K562 (cell line): ENCODE measurements around the gene C22orf39. TPM values are rescaled to one million over a fixed set of nuclear protein-coding genes. Genes with fewer than 3 reads are reported as not detected.
A peak's percentile ranks its signal among the peaks of the same experiment; 100 is the strongest.

Source experiments
- ATAC-seq: fragments of 200-7000 bp; cut with Tn5 transposase; 3 replicates; pipeline ENCODE4 v1.9.1; 2020; ENCODE audit warnings: moderate library complexity
- BruUV-seq: library from RNA; stranded (reverse); fragments of 400-500 nt; replicated peaks from 2 replicates; lab custom pipeline; 2021; lab: Mats Ljungman, UMichigan
- CTCF ChIA-PET: fragments of 300-600 bp; formaldehyde crosslinking; extraction: SDS; loops from one replicate; lab custom pipeline; 2021; ENCODE audit warnings: low intra/inter-chr PET ratio; lab: Yijun Ruan, JAX
- POLR2A ChIA-PET: fragments of 300-600, 350-650 bp; sonication (Branson Sonifier 250); formaldehyde crosslinking; extraction: SDS; loops from one replicate; lab custom pipeline; 2021; ENCODE audit warnings: antibody characterized with exemption, inconsistent platforms; lab: Yijun Ruan, JAX
- DNase-seq, 4 experiments: peaks; one replicate each; pipeline versions ENCODE4 v3.0.0 to v3.0.0-alpha.2; 2011 to 2018; ENCODE audit warnings: low spot score in 3 of 4, mixed read lengths in 3 of 4; ENCODE audit errors: extremely low read depth in 1 of 4
- FAIRE-seq: peaks from 2 replicates; lab custom pipeline; 2011; peaks lifted over from hg19 to GRCh38; lab: Jason Lieb, UNC
- H2AFZ ChIP-seq: 2 replicates; pipeline ENCODE4 v1.6.0; 2011; ENCODE audit warnings: low read depth, low read length, control low read depth, inconsistent platforms
- H3K27ac ChIP-seq: fragments of 200-600 bp; 3 replicates; pipeline ENCODE4 v1.8.0; 2011; ENCODE audit warnings: low read depth, mild to moderate bottlenecking, control low read depth, inconsistent platforms, low read length, moderate library complexity, mixed read lengths; ENCODE audit errors: extremely low read depth
- H3K27me3 ChIP-seq, 2 experiments: fragments of 300-600 bp in 1 of 2; 2 replicates in 1 of 2; 3 replicates in 1 of 2; pipeline versions ENCODE4 v1.6.0 to v1.8.0; 2011; ENCODE audit warnings: inconsistent platforms in 2 of 2, low read length in 2 of 2, mild to moderate bottlenecking in 1 of 2, mixed read lengths in 1 of 2, moderate library complexity in 1 of 2; ENCODE audit not compliant: control insufficient read depth in 2 of 2, insufficient read depth in 2 of 2
- H3K36me3 ChIP-seq: fragments of 300-600 bp; 3 replicates; pipeline ENCODE4 v1.8.0; 2011; ENCODE audit warnings: mild to moderate bottlenecking, low read length, inconsistent platforms; ENCODE audit not compliant: control insufficient read depth, insufficient read depth
- H3K4me1 ChIP-seq, 2 experiments: fragments of 200-600 bp in 1 of 2; replicated peaks in 1 of 2; 2 replicates in 1 of 2; 3 replicates in 1 of 2; pipeline versions ENCODE4 v1.5.1 to v1.8.0; 2011; ENCODE audit warnings: inconsistent platforms in 2 of 2, low read length in 2 of 2, mild to moderate bottlenecking in 1 of 2, mixed read lengths in 1 of 2, moderate library complexity in 1 of 2; ENCODE audit not compliant: control insufficient read depth in 2 of 2, insufficient read depth in 2 of 2
- H3K4me2 ChIP-seq: 2 replicates; pipeline ENCODE4 v1.6.1; 2011; ENCODE audit warnings: low read length, control low read depth, inconsistent platforms, mixed read lengths; ENCODE audit not compliant: insufficient read depth
- H3K4me3 ChIP-seq: fragments of 200-600 bp; sonication (generic), shearing (Covaris generic); 2 replicates; pipeline ENCODE4 v1.5.1; 2016; ENCODE audit warnings: control low read depth, inconsistent platforms
- H3K79me2 ChIP-seq: fragments of 200-600 bp; 3 replicates; pipeline ENCODE4 v1.8.0; 2011; ENCODE audit warnings: low read length, inconsistent platforms; ENCODE audit not compliant: control insufficient read depth, insufficient read depth
- H3K9ac ChIP-seq, 2 experiments: 2 replicates each; pipeline versions ENCODE4 v1.6.0 to v1.6.1; 2011; ENCODE audit warnings: low read depth in 2 of 2, low read length in 2 of 2, control low read depth in 1 of 2, inconsistent platforms in 1 of 2, mild to moderate bottlenecking in 1 of 2, mixed read lengths in 1 of 2; ENCODE audit not compliant: insufficient read depth in 1 of 2
- H3K9me1 ChIP-seq: one replicate; pipeline ENCODE4 v1.6.0; 2011; ENCODE audit warnings: inconsistent platforms, mild to moderate bottlenecking, low read length, moderate library complexity; ENCODE audit not compliant: control insufficient read depth, insufficient read depth
- H3K9me3 ChIP-seq: replicated peaks from 2 replicates; pipeline ENCODE4 v1.5.1; 2011; ENCODE audit warnings: low read depth, low read length, inconsistent platforms; ENCODE audit not compliant: control insufficient read depth, insufficient read depth
- H4K20me1 ChIP-seq: replicated peaks from 2 replicates; pipeline ENCODE4 v1.6.1; 2011; ENCODE audit warnings: low read length, inconsistent platforms, mixed read lengths; ENCODE audit not compliant: control insufficient read depth, insufficient read depth
- ATF2 ChIP-seq: sonication (generic); formaldehyde crosslinking; IDR thresholded peaks from 2 replicates; pipeline ENCODE4 v1.8.1; 2022; ENCODE audit warnings: missing genetic modification reagents
- BACH1 ChIP-seq: fragments of 200-800 bp; sonication (Bioruptor generic); IDR thresholded peaks from 2 replicates; pipeline ENCODE4 v1.6.1; 2016; ENCODE audit warnings: missing genetic modification characterization, missing compliant biosample characterization
- CHD1 ChIP-seq: fragments of 200-600 bp; sonication (generic); IDR thresholded peaks from one replicate; pipeline ENCODE4 v1.6.1; 2012; ENCODE audit warnings: mild to moderate bottlenecking, moderate library complexity, low read length, inconsistent platforms
- FOXM1 ChIP-seq, 2 experiments: fragments of 450-650 bp in 1 of 2; sonication (generic) in 1 of 2; formaldehyde crosslinking in 1 of 2; IDR thresholded peaks; 2 replicates each; pipeline versions ENCODE4 v1.6.1 to v1.9.0; 2017 to 2022; ENCODE audit warnings: low read depth in 2 of 2, mild to moderate bottlenecking in 2 of 2, missing genetic modification reagents in 1 of 2, moderate library complexity in 1 of 2
- HDGF ChIP-seq: fragments of 450-650 bp; IDR thresholded peaks from 2 replicates; pipeline ENCODE4 v1.6.1; 2016
- HEY1 ChIP-seq: fragments of 250-450 bp; sonication (Bioruptor Pico); IDR thresholded peaks from 2 replicates; pipeline ENCODE4 v1.5.0; 2020; ENCODE audit warnings: mild to moderate bottlenecking, moderate library complexity, borderline replicate concordance
- KAT7 ChIP-seq: sonication (generic); formaldehyde crosslinking; IDR thresholded peaks from 2 replicates; pipeline ENCODE4 v1.8.0; 2022; ENCODE audit warnings: missing genetic modification reagents, mild to moderate bottlenecking, borderline replicate concordance
- MXI1 ChIP-seq: IDR thresholded peaks from 2 replicates; pipeline ENCODE4 v1.6.1; 2011; ENCODE audit warnings: low read depth, mild to moderate bottlenecking, improper control_type of control experiment, low read length
- RB1 ChIP-seq: fragments of 450-650 bp; IDR thresholded peaks from 2 replicates; pipeline ENCODE4 v1.6.1; 2017; ENCODE audit warnings: low read depth, mild to moderate bottlenecking
- THRB ChIP-seq: fragments of 450-650 bp; formaldehyde crosslinking; conservative IDR thresholded peaks from 2 replicates; pipeline ENCODE4 v1.4.0; 2022; ENCODE audit warnings: mild to moderate bottlenecking, missing genetic modification characterization
- ZNF24 ChIP-seq: fragments of 450-650 bp; IDR thresholded peaks from 2 replicates; pipeline ENCODE4 v1.6.1; 2016
- ZNF586 ChIP-seq: fragments of 450-650 bp; formaldehyde crosslinking; conservative IDR thresholded peaks from 2 replicates; pipeline ENCODE4 v1.4.0; 2020; ENCODE audit warnings: mild to moderate bottlenecking, moderate library complexity
- WGBS: fragments of 100-300 bp; shearing (Covaris generic); methylation state at CpG from one replicate; pipeline ENCODE4 v1.1.6; 2016; ENCODE audit warnings: low coverage, mixed read lengths; ENCODE audit not compliant: insufficient coverage; ENCODE audit errors: missing lambda C conversion rate; 5-methylcytosine and 5-hydroxymethylcytosine counted together
- in situ Hi-C: fragments of 300-500 bp; cut with MboI; formaldehyde crosslinking; loops from 4 replicates; pipeline ENCODE4 v1.15.0; 2018; ENCODE audit warnings: inconsistent platforms, mixed read lengths
- intact Hi-C: fragments of 100-400 bp; cut with micrococcal nuclease; formaldehyde crosslinking; loops from 2 replicates; pipeline ENCODE4 v1.14.2; 2022
- polyA plus RNA-seq, 8 experiments: library from polyadenylated mRNA; depleted of rRNA in 4 of 8; stranded (reverse) in 5 of 8; unstranded in 3 of 8; fragments of >200 nt; fragmentation: Nextera tagmentation in 2 of 8; fragmentation: Illumina TruSeq in 1 of 8; extraction: Ambion mirVana in 2 of 8; extraction: Trizol in 1 of 8; gene quantifications; 2 replicates each; pipeline versions ENCODE4 v1.2.1 to v1.2.3, GENCODE V29; 2011 to 2014; ENCODE audit warnings: inconsistent platforms in 1 of 8, missing spikeins in 1 of 8
- total RNA-seq, 7 experiments: library from RNA; depleted of rRNA in 6 of 7; stranded (reverse); fragments of >200 nt in 6 of 7; fragmentation: Illumina TruSeq in 2 of 7; extraction: Trizol in 2 of 7; gene quantifications; 2 replicates each; pipeline versions ENCODE4 v1.2.1 to v1.2.3, GENCODE V29; 2011 to 2021; ENCODE audit warnings: low replicate concordance in 1 of 7
- TF ChIP-seq, protein P1 (sequence below), 2 experiments: IDR thresholded peaks in 1 of 2; conservative IDR thresholded peaks in 1 of 2; 2 replicates each; pipeline ENCODE4 v1.6.1; 2016; ENCODE audit warnings: low read depth in 2 of 2, mild to moderate bottlenecking in 1 of 2, missing compliant biosample characterization in 1 of 2, missing genetic modification characterization in 1 of 2, moderate library complexity in 1 of 2

C22orf39 gene
- total and polyA plus RNA-seq, 9 of the 15 experiments (the other 6 are each of a cell fraction or from before 2014, with no cell fraction given): 20.4 to 139 (median 66.8) TPM

DNA sequence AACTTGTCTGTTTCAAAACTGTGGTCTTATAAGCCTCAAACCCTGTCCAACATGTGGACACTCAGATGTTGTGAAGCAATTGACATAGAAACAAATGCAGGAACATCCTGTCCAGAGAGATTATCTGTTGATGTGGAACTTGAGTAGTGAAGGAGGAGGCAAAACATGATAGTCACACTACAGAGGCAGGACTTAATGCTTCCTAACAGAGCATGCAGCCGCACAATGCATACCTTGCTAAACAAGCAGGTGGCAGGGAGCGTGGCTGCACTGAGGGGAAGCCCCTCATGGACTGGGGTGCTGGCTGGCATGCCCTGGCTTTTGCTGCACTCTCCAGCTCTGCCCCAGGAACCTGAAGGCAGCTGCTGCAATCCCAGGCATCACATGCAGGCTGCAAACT lies 5.3 kb downstream of the C22orf39 start (continued):
- TF ChIP-seq, protein P1, sequence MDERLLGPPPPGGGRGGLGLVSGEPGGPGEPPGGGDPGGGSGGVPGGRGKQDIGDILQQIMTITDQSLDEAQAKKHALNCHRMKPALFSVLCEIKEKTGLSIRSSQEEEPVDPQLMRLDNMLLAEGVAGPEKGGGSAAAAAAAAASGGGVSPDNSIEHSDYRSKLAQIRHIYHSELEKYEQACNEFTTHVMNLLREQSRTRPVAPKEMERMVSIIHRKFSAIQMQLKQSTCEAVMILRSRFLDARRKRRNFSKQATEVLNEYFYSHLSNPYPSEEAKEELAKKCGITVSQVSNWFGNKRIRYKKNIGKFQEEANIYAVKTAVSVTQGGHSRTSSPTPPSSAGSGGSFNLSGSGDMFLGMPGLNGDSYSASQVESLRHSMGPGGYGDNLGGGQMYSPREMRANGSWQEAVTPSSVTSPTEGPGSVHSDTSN (CRISPR knock-in tag; IDR thresholded peaks at IDR 0.05; ENCODE audit: low read depth): 0 out of 2 replicates have a peak, but pooled peaks have one; percentile 21
- TF ChIP-seq, protein P1 (tag; conservative IDR thresholded peaks at IDR 0.05; ENCODE audit: low read depth): no peak
- peak; percentile 22 for TF ChIP-seq CHD1

DNA sequence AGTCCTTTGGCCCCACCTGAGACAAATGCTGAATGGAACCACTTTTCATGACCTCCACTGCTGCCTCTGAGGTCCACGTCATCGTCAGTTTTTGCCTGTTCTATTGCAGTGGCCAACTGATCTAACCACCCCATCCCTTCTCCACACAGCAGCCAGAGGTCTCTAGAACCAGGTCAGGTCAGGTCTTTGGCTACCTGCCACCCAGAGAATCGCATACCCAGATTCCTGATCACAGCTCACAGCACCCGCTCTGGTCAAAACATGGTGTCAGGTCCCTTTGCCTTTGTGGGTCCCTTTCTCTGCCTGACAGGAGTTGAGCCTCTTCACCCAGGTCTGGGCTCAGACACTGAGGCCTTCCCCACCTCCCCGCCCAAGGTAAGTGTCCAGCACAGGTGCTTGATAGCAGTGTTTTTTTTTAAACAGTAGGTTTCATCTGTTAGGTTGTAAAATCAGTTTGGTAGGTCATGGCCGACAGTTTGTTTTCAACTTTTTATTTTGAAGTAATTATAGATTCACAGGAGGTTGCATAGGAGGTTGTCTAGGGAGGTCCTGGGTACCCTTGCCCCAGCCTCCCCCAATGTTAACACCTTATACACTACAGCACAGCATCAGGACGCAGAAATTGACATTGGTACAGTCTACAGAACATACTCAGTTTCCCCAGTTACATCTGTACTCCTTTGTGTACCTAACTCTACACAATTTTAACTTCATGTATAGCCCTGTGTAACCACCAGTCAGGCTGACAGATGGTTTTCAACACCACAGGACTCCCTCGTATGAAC lies 6.9 kb downstream of the C22orf39 start:
- H3K9me3 ChIP-seq: no peaks in the 10 kb centered on the region
- in situ Hi-C loops (no loop called here), intact Hi-C loops (loop anchor here (10.0 kb wide), 1 partner anchor 184 kb away; no protein-coding TSS in a partner anchor)
- H3K9me1 ChIP-seq: peaks cover 4% of the 10 kb centered on the region
- H3K9ac ChIP-seq: peak overlapping the region in 1 of 2 experiments; percentile 68; a peak in 2 of 4 replicates
- WGBS: 85% methylated on average over 8 of the region's 8 CpGs
- no peaks in the 10 kb centered on the region for H3K27me3 ChIP-seq
- H3K27ac ChIP-seq: no peak overlapping the region
- DNase-seq: peak in 1 of 4 experiments; percentile 49
- H4K20me1 ChIP-seq: peaks cover 22% of the 10 kb centered on the region
- no TSS peak for BruUV-seq
- ChIA-PET POLR2A (interaction anchor here (0.6 to 11.9 kb wide), 8 partner anchors 8 to 690 kb away, joined by 3 to 284 read pairs (median 4); partner anchors contain the start of genes C22orf39, HIRA and MRPL40), CTCF (no interaction called here)
- no peak for FAIRE-seq
- peaks cover 52% of the 10 kb centered on the region for H3K79me2 ChIP-seq
- H3K4me3 ChIP-seq: no peak overlapping the region
- ATAC-seq: peak; percentile 7
- H2AFZ ChIP-seq: no peak overlapping the region
- H3K36me3 ChIP-seq: peaks cover 82% of the 10 kb centered on the region
- no peak overlapping the region for H3K4me2 ChIP-seq
- peaks cover 7 to 9% of the 10 kb centered on the region in 2 experiments; a peak in 4 of 5 replicates for H3K4me1 ChIP-seq
- no peak for TF ChIP-seq FOXM1 (IDR thresholded peaks at IDR 0.05; ENCODE audit: low read depth)
- TF ChIP-seq FOXM1 (CRISPR knock-in tag; IDR thresholded peaks at IDR 0.05; ENCODE audit: low read depth): no peak
- no peak for TF ChIP-seq ATF2
- no peak for TF ChIP-seq HDGF
- no peak for TF ChIP-seq BACH1 (tag)
- TF ChIP-seq HEY1 (CRISPR knock-in tag): no peak
- no peak for TF ChIP-seq RB1
- 0 out of 2 replicates have a peak, but pooled peaks have one; percentile 33 for TF ChIP-seq THRB (CRISPR knock-in tag)
- no peak for TF ChIP-seq KAT7
- no peak for TF ChIP-seq ZNF24
- no peak for TF ChIP-seq MXI1
- no peak for TF ChIP-seq ZNF586 (CRISPR knock-in tag)
